Activated naive CD4-positive, alpha-beta T cell treated with Interleukin-2 at 50 U/mL for 16 hours (primary cell): Measurements from ENCODE around the gene OR52N5.

ENCODE experiments used
- DNase-seq: peaks from one replicate; pipeline ENCODE4 v3.0.0-alpha.2; 2020

Gene OR52N5

GRCh38 chr11:5783255-5783654, at the start of gene OR52N5:
OR52N5 (minus strand) TSS chr11:5783355; CDS start chr11:5778634, 4,721 bp downstream.
- DNase-seq, result no peak

- DNase-seq, result no peak
Measured at GRCh38 chr11:5831196-5831829, 48.2 kb upstream of the OR52N5 start.

DNA sequence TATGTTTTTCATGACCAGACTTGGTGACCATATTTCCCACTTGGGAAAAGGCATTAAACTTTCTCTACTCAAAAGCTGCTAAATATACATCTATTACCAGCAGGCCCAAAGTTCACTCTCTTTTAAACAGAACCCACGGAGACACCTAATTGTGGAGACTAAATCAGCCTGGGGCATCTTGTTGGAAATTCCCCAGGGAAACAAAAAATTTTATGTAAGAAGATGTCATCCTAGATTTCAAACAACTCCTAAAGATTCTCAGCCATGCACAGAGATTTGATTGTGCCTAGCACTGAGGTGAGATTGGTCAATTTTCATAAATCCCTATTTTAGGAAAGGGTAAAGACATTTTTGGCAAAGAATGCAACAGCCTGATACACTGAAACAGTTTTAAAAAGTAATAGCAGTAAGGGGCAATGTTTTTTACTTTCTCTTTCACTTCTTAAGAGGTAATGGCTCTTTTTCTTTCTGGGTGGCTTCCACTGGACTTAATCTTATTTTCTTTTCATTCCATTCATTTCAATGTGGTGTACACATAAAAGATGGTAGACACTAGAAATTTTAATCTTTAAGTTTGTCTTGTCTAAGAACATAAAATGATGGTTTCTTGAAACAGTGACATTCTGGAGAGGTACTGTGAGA, 35.2 kb upstream of the OR52N5 start:
- DNase-seq, result no peak

GRCh38 chr11:5815534-5815933, 32.4 kb upstream of the OR52N5 start:
- no peak for DNase-seq

DNA sequence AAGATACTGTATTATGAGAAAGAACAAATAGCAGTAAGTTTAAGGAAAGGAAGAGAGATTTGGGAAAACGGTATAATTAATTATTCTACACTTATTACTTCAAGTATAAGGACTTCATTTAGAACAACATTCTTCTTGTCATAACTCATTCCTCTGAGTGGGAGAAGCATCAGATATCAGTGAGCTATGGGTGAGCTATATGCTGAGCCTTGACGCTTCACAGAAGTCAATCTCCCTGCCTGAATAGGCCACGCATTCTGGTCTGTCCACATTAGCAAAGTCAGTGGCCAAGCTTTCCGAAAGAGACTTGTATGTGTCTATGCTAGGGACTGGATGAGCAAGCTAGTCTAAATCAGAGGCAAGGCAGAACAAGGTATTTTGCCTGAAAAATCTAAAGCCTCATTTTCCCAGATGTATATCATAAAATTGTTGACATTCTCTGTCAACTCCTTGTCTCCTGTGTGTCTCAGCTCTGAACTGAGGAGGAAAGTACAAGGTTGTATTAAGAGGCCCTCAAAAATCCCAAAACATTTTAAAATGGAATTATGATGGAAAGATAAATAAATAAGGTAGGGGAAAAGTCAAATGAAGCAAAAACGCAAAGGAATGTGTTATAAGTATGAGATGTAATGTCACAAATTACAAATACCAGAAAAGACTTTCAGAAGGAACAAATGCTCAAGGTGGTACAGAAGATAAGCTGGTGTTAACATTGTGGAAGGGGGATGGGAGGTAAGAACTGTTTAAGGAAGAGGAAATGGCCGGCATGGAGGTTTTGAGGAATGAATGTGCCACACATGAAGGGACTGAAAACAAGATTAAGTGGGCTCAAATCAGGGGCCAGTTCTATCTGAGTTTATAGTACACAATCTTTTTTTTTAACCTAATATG, 27.0 kb upstream of the OR52N5 start:
- no peak for DNase-seq

DNA sequence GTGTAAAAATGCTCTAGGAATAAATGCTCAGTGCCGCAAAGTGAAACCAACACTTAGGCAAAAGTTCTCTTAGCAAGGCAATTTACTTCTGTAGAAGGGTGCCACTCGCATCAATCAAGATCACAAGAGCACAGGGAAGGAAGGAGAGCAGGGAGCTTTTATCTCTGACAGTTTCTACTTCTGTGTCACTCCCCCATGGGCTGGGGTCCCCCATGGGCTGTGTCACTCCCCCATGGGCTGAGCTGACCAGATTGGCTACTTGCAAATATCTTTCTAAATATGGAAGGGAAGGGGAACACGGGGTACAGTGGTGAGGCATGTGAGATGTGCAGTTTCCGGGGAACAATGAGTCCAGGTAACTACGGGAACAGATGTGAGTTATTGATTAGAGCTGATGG, 26.0 kb upstream of the OR52N5 start:
- DNase-seq, result no peak

GRCh38 chr11:5808500-5809121, 25.5 kb upstream of the OR52N5 start, which contains the start of gene OR52N2:
OR52N2 (plus strand) TSS chr11:5808924; CDS start chr11:5820336, 11,412 bp downstream.
- DNase-seq, result peak; percentile 70

- DNase-seq, result no peak
Measured at GRCh38 chr11:5807580-5807979, 24.4 kb upstream of the OR52N5 start.

GRCh38 chr11:5803982-5804381, 20.8 kb upstream of the OR52N5 start:
- no peak for DNase-seq

GRCh38 chr11:5796541-5796940, 13.4 kb upstream of the OR52N5 start:
- DNase-seq, result no peak

DNA sequence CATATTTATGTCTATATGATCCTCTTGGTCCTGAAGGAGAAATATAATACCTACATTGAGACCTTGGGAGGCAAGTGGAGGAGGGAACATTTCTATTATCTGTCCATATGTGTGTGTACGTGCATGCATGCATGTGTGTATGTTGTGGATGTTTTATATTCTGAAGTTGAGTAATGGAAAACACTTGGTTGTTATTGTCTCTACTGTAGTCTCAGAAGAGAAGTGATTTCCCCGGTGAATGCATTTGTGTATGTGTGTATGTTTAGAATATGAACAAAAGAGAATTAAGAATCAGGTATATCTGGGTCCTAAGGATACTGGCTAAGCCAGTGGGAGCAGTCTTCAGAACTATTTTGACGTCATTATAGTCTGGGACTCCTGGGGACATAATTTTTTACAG, 8.0 kb upstream of the OR52N5 start, which contains the start of gene OR52N1:
Gene OR52N1, minus strand, starts transcription at position 101 of the 400 bp plus-strand sequence. CDS start 2,449 bp downstream, outside the sequence.
- DNase-seq, result no peak

GRCh38 chr11:5767056-5767455, 16.1 kb downstream of the OR52N5 start:
- no peak for DNase-seq

GRCh38 chr11:5753943-5754342, 29.2 kb downstream of the OR52N5 start, which contains the start of gene OR52N4:
OR52N4 (plus strand) TSS chr11:5754243; CDS start chr11:5754741, 498 bp downstream.
- no peak for DNase-seq

GRCh38 chr11:5749836-5750235, 33.3 kb downstream of the OR52N5 start:
- DNase-seq, result no peak

DNA sequence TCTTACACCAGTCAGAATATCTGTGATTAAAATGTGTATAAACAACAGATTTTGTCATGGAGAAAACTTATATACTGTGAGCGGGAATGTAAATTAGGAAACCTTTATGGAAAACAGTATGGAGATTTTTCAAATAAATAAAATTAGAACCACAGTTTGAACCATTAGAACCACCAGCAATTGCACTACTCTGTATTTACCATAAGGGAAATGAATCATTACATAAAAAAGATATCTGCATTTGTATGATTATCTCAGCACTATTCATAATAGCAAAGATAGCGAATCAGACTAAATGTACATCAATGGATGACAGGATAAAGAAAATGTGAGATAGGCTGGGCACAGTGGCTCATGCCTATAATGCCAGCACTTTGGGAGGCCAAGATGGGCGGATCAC, 36.5 kb downstream of the OR52N5 start:
- DNase-seq, result no peak

DNA sequence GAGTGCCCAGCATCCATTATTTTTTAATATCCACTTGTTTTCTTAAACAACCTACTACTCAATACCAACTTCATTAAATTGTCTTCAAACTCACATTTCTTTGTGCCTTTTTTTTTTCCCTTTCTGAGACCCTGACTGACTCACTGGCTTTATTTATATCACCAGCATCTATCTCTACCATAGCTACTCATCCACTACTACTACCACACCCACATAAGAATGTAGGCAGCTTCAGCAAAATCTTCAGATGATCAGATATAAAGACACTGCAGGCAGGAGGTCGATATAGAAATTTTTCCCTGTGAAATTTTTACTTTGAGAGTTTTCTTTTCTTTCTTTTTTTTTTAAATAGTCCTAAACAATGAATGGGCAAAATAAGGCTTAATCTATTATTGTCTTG, 44.7 kb downstream of the OR52N5 start:
- no peak for DNase-seq

DNA sequence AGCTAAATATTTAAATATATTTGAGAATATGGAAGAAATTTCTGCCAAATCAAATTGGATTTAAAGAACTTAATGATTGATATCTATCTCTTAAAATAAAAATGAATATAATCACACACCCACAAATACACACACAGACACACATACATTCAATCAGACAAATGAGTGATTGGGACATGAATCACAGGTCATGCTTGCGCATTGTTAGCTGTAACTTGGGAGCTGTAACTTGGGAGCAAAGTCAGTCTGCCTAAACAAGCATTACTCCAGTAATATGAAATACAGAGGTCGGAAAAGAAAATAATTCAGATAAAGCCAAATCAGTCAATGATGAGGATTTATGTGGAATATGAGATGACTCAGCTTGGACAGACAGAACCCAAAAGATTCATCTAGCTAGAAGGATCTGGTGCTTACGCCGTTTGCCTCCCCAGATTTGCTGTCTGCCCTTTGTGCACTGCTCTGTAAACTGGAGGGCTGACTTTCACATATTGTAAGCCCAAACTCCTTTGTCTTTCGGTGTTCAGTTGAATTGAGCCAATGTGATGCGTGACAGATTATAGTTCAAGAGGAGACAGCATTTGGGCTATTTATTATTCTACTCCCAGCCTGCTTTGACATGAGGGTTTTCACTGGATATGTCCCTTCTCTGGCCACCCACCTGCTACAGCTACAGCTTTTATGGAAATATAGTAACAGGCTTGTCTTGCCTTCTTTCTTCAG, 45.3 kb downstream of the OR52N5 start:
- no peak for DNase-seq

GRCh38 chr11:5737091-5737490, 46.1 kb downstream of the OR52N5 start:
- DNase-seq, result no peak

DNA sequence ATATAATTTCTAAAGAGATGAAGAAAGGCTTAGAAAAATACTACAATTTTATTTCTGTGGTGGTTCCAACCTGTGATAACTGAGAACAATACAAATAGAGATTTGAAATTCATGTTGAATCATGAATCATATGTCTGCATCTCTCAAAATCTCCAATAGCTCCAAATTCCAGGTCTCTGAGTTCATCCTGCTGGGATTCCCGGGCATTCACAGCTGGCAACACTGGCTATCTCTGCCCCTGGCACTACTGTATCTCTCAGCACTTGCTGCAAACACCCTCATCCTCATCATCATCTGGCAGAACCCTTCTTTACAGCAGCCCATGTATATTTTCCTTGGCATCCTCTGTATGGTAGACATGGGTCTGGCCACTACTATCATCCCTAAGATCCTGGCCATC, 46.8 kb downstream of the OR52N5 start, which contains the start of gene OR56B1:
Gene OR56B1, plus strand, starts transcription at position 53 of the 400 bp plus-strand sequence. Its CDS starts 69 bp downstream, at position 122.
- no peak for DNase-seq

GRCh38 chr11:5727691-5728090, 55.5 kb downstream of the OR52N5 start:
- no peak for DNase-seq

DNA sequence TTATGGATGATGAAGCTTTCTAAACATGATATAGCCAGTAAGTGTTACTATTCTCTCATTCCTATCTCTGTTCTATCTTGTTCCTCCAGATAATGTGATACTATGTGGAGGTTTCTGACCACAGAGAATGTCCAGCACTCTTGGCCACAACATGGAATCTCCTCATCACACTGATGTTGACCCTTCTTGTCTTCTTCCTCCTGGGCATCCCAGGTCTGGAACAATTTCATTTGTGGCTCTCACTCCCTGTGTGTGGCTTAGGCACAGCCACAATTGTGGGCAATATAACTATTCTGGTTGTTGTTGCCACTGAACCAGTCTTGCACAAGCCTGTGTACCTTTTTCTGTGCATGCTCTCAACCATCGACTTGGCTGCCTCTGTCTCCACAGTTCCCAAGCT, 56.8 kb downstream of the OR52N5 start:
- DNase-seq, result no peak
